NCI-H187 (cell line): Measurements from ENCODE around the gene RRP36.
A peak's percentile ranks its signal among the peaks of the same experiment; 100 is the strongest.

Experiments
- DNase-seq, 2 experiments: peaks; one replicate each; lab custom pipeline; 2025; lab: John Stamatoyannopoulos, UW

RRP36 gene

GRCh38 chr6:43070028-43070632, 48.7 kb downstream of the RRP36 start:
- DNase-seq = peak in 1 of 2 experiments; percentile 15

DNA sequence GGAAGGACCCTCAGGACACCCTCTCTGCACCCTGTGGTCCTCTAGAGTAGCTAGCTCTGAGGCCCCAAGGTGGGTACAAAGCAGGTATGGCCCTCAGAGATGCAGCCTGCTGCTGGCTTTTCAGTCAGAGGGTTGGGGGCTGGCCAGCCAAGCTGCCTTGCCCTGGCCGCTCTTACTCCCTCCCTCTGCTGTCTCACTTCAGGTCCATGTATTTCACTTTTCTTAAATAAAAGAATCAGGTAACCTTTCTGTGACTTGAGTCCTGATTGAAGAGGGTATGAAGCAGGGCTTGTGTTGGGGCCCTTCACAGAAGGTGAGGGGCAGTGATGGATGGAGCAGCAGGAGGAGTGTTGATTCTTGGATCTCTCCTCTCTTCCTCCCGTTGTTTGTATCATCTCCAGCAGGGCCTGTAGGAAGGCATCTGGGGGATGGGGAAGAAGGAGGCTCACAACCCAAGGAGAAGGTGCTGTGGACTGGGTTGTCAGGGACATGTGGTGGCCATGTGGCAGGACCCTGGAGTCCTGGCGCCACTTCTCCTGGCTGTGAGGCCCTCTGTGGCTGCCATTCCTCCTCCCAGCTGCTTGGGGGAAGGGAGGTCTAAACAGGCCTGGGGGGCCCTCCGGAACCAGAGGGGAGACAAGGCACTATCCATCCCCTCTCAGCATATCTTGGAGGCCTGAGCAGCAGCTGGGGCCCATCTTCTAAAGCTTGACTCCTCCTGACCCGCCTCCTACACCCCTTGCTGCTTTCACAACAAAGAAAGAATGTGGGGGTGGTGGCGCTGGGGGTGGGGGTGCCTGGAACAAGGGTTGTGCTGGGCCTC, 53.6 kb downstream of the RRP36 start:
- DNase-seq = no peak

DNA sequence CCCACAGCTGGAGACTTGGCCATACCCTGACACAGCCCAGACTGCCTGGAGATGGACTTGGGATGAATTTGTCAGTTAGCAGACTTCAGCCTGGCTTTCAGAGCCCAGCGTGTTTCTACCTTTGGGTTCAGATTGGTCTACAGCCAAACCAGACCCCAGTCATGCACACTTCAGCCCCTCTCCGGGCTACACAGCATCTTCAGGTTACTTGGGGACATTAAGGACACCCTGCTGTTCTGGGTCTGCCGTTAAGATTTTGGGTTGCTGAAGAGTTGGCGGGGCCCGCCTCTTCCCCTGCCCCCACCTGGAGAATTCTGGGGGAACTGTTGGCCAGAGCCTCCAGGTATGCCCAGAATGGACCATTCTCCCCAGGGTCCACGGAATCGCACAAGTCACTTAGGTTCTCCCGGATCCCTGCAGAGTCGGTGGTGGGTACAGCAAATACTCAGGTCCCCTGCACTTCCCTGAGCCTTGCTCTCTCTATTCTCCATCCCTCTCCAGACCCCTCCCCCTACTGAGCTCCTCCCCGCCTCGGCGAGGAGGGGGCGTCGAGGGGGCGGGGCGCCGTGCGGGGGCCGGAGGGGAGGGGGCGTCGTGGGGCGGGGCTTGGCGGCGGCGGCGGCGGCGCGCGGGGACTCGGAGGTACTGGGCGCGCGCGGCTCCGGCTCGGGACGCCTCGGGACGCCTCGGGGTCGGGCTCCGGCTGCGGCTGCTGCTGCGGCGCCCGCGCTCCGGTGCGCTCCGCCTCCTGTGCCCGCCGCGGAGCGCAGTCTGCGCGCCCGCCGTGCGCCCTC, 54.4 kb downstream of the RRP36 start, which contains the start of gene PTK7:
TSS of gene PTK7 (plus strand) at position 645 of the 794 bp plus-strand sequence. CDS start 175 bp downstream, outside the sequence.
- DNase-seq = peak; percentile 15 to 70

GRCh38 chr6:43076464-43077332, 55.3 kb downstream of the RRP36 start:
- DNase-seq = no peak

DNA sequence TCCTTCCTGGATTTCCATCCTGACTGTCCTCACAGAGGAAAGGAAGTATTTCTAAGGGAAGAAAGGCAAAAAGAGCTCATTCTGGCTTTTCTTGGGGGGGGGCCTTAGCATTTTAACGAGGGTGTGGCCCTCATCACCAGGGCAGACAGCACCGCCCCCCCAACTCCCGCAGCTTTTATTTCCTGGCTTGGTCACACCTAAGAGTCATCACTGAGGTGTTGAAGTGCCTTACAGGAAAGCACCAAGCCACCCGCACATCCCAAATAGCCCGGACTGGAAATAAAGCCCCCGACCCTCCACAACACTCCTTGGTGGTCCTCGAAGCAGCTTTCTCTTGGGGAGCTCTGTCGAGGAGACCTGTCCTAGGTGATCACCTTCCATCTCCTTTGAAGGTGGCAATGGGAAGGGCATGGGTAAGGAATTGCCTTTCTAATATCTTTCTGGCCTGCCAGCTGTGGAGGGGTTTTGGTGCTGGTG, 55.9 kb downstream of the RRP36 start:
- DNase-seq = no peak

DNA sequence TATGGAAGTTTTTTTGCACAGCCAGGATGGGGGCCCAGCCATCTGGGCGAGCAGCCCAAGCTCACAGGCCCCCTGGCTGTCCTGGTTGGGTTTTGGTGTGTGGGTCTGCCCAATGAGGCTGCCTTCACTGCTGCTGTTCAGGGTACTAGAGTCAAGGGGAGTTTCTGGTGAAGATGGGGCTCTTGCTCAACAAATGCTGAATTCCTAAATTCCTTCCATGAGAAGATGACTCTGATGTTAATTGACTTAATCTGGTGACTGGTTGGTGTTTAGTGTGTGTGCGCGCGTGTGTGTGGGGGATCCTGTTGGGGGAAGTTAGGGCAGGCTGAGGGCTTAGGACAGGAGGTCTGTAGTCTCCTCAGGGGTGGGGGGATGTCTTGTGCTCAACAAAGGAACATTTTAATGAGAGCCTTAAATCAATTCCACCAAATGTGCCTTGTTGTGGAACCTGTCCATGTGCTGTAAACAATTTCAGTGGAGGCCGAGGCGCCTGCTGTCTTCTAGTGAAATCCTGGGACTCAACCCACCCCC, 56.6 kb downstream of the RRP36 start:
- no peak for DNase-seq

DNA sequence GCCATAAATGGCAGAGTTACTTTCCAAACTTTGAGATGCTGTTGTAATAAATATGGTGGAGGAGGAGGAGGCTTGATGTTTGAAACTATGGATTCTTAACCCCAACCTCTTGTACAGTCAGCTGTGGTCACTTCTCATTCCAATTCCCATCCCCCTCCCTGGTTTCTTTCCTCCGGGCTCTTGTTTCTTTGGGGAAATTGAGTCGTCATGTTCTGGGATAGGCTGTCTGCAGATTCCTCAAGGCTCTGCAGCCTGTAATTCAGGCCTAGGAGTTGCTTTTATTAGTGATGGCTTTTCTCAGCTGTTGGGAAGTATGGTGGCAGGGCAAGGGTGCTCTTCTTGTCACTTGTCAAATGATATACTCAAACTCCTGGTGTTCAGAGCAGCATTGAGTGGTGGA, 57.3 kb downstream of the RRP36 start:
- no peak for DNase-seq
